Endodermal cell (in vitro differentiated cells): ENCODE data around the gene MYRIP. TPM values are rescaled to one million over a fixed set of nuclear protein-coding genes. Genes with fewer than 3 reads are reported as not detected.
A peak's percentile ranks its signal among the peaks of the same experiment; 100 is the strongest.

Source experiments
- DNase-seq: peaks from one replicate; pipeline ENCODE4 v3.0.0-alpha.2; 2017
- H3K27ac ChIP-seq: 2 replicates; pipeline ENCODE4 v1.5.1; 2013; ENCODE audit warnings: mild to moderate bottlenecking, low read depth, low read length, moderate library complexity
- H3K27me3 ChIP-seq: 2 replicates; pipeline ENCODE4 v1.6.1; 2013; ENCODE audit warnings: mild to moderate bottlenecking, low read length, moderate library complexity; ENCODE audit not compliant: insufficient read depth, control insufficient read depth, poor library complexity, severe bottlenecking
- H3K36me3 ChIP-seq: 2 replicates; pipeline ENCODE4 v1.7.0; 2013; ENCODE audit warnings: mild to moderate bottlenecking, low read length, moderate library complexity; ENCODE audit not compliant: control insufficient read depth, insufficient read depth
- H3K4me1 ChIP-seq: one replicate; pipeline ENCODE4 v1.7.0; 2013; ENCODE audit warnings: low read length; ENCODE audit not compliant: control insufficient read depth, insufficient read depth
- H3K4me3 ChIP-seq: 2 replicates; pipeline ENCODE4 v1.5.1; 2013; ENCODE audit warnings: mild to moderate bottlenecking, low read length, moderate library complexity
- H3K9ac ChIP-seq: 2 replicates; pipeline ENCODE4 v1.6.1; 2013; ENCODE audit warnings: mild to moderate bottlenecking, low read length, moderate library complexity; ENCODE audit not compliant: poor library complexity, severe bottlenecking; ENCODE audit errors: extremely low read depth
- H3K9me3 ChIP-seq: 2 replicates; pipeline ENCODE4 v1.6.1; 2013; ENCODE audit warnings: mild to moderate bottlenecking, low read length, moderate library complexity; ENCODE audit not compliant: control insufficient read depth
- H3K27ac Mint-ChIP-seq: 2 replicates; pipeline ENCODE4 v1.8.0; 2020; ENCODE audit warnings: mixed read lengths
- H3K27me3 Mint-ChIP-seq: 2 replicates; pipeline ENCODE4 v1.8.0; 2021; ENCODE audit warnings: mild to moderate bottlenecking, mixed read lengths; ENCODE audit not compliant: insufficient read depth
- H3K36me3 Mint-ChIP-seq: 2 replicates; pipeline ENCODE4 v1.8.0; 2020; ENCODE audit warnings: low read depth, mixed read lengths
- H3K4me1 Mint-ChIP-seq: 2 replicates; pipeline ENCODE4 v1.8.0; 2020; ENCODE audit warnings: mixed read lengths
- H3K4me3 Mint-ChIP-seq: 2 replicates; pipeline ENCODE4 v1.8.0; 2020; ENCODE audit warnings: mild to moderate bottlenecking, moderate library complexity, mixed read lengths
- H3K9me3 Mint-ChIP-seq: 2 replicates; pipeline ENCODE4 v1.8.0; 2020; ENCODE audit warnings: mild to moderate bottlenecking, mixed read lengths
- CTCF ChIP-seq: fragments of 200-600 bp; sonication (generic); conservative IDR thresholded peaks from 2 replicates; pipeline ENCODE4 v1.5.0; 2021; ENCODE audit warnings: antibody characterized with exemption, mild to moderate bottlenecking
- WGBS, 2 experiments: methylation state at CpG; one replicate each; pipeline versions ENCODE4 v1.1.5 to v1.1.7; 2013; ENCODE audit warnings: missing lambda C conversion rate in 2 of 2, mixed read lengths in 1 of 2; ENCODE audit not compliant: insufficient coverage in 1 of 2, insufficient read length in 1 of 2; 5-methylcytosine and 5-hydroxymethylcytosine counted together
- total RNA-seq, 2 donors: library from RNA; stranded (reverse); fragmentation: NEBNext Ultra II Directional in 1 of 2; extraction: Animal tissue kit (Norgen Biotek cat#: 25700) in 1 of 2; gene quantifications; 2 replicates in 1 of 2; 3 replicates in 1 of 2; pipeline ENCODE4 v1.2.1, GENCODE V29; 2021

The MYRIP gene
- total RNA-seq, 2 donors from 2014 or later, result 4.3 to 4.6 TPM

GRCh38 chr3:40160933-40161332 is 351.5 kb downstream of the MYRIP start:
- Histone ChIP-seq H3K9me3 (no peaks in the 10 kb centered on the region), H3K36me3 (no peaks in the 10 kb centered on the region), H3K4me3 (no peak overlapping the region), H3K4me1 (no peaks in the 10 kb centered on the region), H3K9ac (no peak overlapping the region), H3K27ac (no peak overlapping the region), H3K27me3 (no peaks in the 10 kb centered on the region)
- Mint-ChIP-seq H3K4me1 (no peaks in the 10 kb centered on the region), H3K4me3 (no peak overlapping the region), H3K27me3 (no peaks in the 10 kb centered on the region), H3K9me3 (peaks cover 31% of the 10 kb centered on the region), H3K36me3 (peaks cover 8% of the 10 kb centered on the region), H3K27ac (no peak overlapping the region)
- no peak for DNase-seq
- no peak for TF ChIP-seq CTCF
- 97% methylated on average over 6 of the region's 6 CpGs; no CpG with 5 or more reads in 1 of the 2 experiments for WGBS, 2 experiments

DNA sequence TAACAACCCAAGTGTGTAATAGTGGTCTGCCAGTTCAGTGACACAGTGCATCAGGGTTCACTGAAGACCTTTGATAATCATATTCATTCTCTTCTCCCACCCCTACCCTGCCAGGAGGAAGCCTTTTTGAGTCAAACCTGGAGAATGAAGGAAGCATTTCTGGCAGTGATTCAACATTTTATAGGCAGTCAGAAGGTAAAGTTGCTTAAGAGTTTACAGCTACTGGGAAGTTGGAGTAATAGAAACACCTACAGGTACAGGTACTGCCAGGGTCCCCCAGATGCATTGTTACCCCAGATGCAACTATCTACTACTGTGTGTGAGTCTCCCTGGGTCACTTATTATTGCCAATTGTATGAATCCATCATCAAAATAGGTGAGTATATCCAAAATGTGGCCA is 353.2 kb downstream of the MYRIP start:
- H3K4me1 Mint-ChIP-seq, result no peaks in the 10 kb centered on the region
- no peak for DNase-seq
- Histone ChIP-seq H3K36me3 (no peaks in the 10 kb centered on the region), H3K27ac (no peak overlapping the region), H3K4me3 (no peak overlapping the region), H3K9me3 (no peaks in the 10 kb centered on the region), H3K27me3 (no peaks in the 10 kb centered on the region), H3K9ac (no peak overlapping the region), H3K4me1 (no peaks in the 10 kb centered on the region)
- TF ChIP-seq CTCF, result no peak
- H3K4me3 Mint-ChIP-seq, result no peak overlapping the region
- H3K27ac Mint-ChIP-seq, result no peak overlapping the region
- H3K9me3 Mint-ChIP-seq, result peaks cover 31% of the 10 kb centered on the region
- peaks cover 8% of the 10 kb centered on the region for H3K36me3 Mint-ChIP-seq
- no peaks in the 10 kb centered on the region for H3K27me3 Mint-ChIP-seq

DNA sequence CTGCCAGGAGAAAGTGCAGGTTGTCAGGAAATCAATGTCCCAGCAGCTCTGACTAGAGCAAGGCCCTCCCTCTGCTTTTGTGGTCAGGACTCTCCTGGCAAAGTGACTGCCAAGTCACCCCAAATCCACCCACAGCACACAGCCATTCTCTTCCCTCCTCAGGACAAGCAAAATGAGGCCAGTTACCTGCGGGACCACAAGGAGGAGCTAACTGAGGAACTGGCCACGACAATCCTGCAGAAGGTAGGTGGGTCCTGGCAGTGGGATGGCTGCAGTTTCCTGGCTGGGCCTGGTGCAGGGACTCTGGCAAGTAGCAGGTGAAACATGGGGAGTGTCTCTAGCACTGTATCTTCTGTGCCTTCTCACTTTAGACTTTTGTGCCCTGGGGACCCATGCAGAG is 357.6 kb downstream of the MYRIP start:
- H3K36me3 ChIP-seq, result no peaks in the 10 kb centered on the region
- TF ChIP-seq CTCF, result peak; percentile 69
- DNase-seq, result peak; percentile 86
- no peak overlapping the region for H3K9ac ChIP-seq
- 64% methylated on average over 2 of the region's 2 CpGs; no CpG with 5 or more reads in 1 of the 2 experiments for WGBS, 2 experiments
- no peaks in the 10 kb centered on the region for H3K27me3 ChIP-seq
- no peaks in the 10 kb centered on the region for H3K9me3 ChIP-seq
- no peak overlapping the region for H3K4me3 ChIP-seq
- Mint-ChIP-seq H3K4me1 (peaks cover 9% of the 10 kb centered on the region), H3K27me3 (no peaks in the 10 kb centered on the region), H3K9me3 (no peaks in the 10 kb centered on the region), H3K36me3 (no peaks in the 10 kb centered on the region), H3K4me3 (no peak overlapping the region), H3K27ac (no peak overlapping the region)
- no peak overlapping the region for H3K27ac ChIP-seq
- H3K4me1 ChIP-seq, result no peaks in the 10 kb centered on the region
